ENCODE data around the gene FAM78A.

- no peak for TF ChIP-seq CTCF (IDR thresholded peaks at IDR 0.05)
- no peak for TF ChIP-seq EZH2 (IDR thresholded peaks at IDR 0.05; ENCODE audit: borderline replicate concordance, insufficient read depth, low read depth, low read length, poor library complexity, severe bottlenecking)
Measured at GRCh38 chr9:131258186-131258585, 18.1 kb downstream of the FAM78A start.

Measured in B cell (primary cell).